Activated T-helper 2 cell treated with anti-CD3 and anti-CD28 coated beads, Interferon-gamma antibody, Interleukin-2, Interleukin-4, amounts not matched to agents 10 μg/mL and 5 μg/mL and 100 μg/mL, durations not matched to agents 14 hours and 24 hours and 36 hours (primary cell): ENCODE results near the gene FANCF. TPM values are rescaled to one million over a fixed set of nuclear protein-coding genes. Genes with fewer than 3 reads are reported as not detected.
"Not testable (repeated sequence)": the region's sequence is repeated elsewhere in the genome, so short reads cannot be mapped to it uniquely, and the experiment has no call there.

Experiments used
- DNase-seq: peaks from one replicate; pipeline ENCODE4 v3.0.0; 2021; ENCODE audit warnings: low spot score
- H3K27ac Mint-ChIP-seq: one replicate; pipeline ENCODE4 v1.8.0; 2021; ENCODE audit warnings: mixed read lengths
- H3K27me3 Mint-ChIP-seq: one replicate; pipeline ENCODE4 v1.8.0; 2021; ENCODE audit warnings: low read depth, mixed read lengths
- H3K36me3 Mint-ChIP-seq: one replicate; pipeline ENCODE4 v1.8.0; 2021; ENCODE audit warnings: low read depth, mixed read lengths
- H3K4me1 Mint-ChIP-seq: one replicate; pipeline ENCODE4 v1.8.0; 2021; ENCODE audit warnings: low read depth, mixed read lengths
- H3K4me3 Mint-ChIP-seq: one replicate; pipeline ENCODE4 v1.8.0; 2021; ENCODE audit warnings: low read depth, mild to moderate bottlenecking, moderate library complexity, mixed read lengths
- H3K9me3 Mint-ChIP-seq: one replicate; pipeline ENCODE4 v1.8.0; 2021; ENCODE audit warnings: mixed read lengths
- intact Hi-C: fragments of 100-400 bp; cut with micrococcal nuclease; formaldehyde crosslinking; loops from one replicate; pipeline ENCODE4 v1.15.1; 2023
- total RNA-seq: library from RNA; stranded (reverse); gene quantifications from 2 replicates; pipeline ENCODE4 v1.2.3, GENCODE V29; 2022

Gene FANCF
- total RNA-seq, 1 donor from 2014 or later: 18.2 TPM

GRCh38 chr11:22656130-22656529 is 30.5 kb upstream of the FANCF start:
- Mint-ChIP-seq H3K27ac (no peak overlapping the region), H3K9me3 (peaks cover 5% of the 10 kb centered on the region), H3K36me3 (no peaks in the 10 kb centered on the region), H3K4me1 (peaks cover 15% of the 10 kb centered on the region), H3K27me3 (peaks cover 9% of the 10 kb centered on the region), H3K4me3 (no peak overlapping the region)
- DNase-seq: no peak
- intact Hi-C loops: no loop called here

GRCh38 chr11:22652346-22652745 is 26.7 kb upstream of the FANCF start:
- H3K36me3 Mint-ChIP-seq, H3K9me3 Mint-ChIP-seq, intact Hi-C loops, DNase-seq, H3K4me3 Mint-ChIP-seq, H3K27me3 Mint-ChIP-seq, H3K27ac Mint-ChIP-seq: not testable (repeated sequence)
- H3K4me1 Mint-ChIP-seq: peaks cover 12% of the 10 kb centered on the region

GRCh38 chr11:22641559-22641958 is 15.9 kb upstream of the FANCF start:
- Mint-ChIP-seq H3K4me1 (peaks cover 1% of the 10 kb centered on the region), H3K27ac (no peak overlapping the region), H3K36me3 (no peaks in the 10 kb centered on the region), H3K9me3 (no peaks in the 10 kb centered on the region), H3K4me3 (no peak overlapping the region), H3K27me3 (no peaks in the 10 kb centered on the region)
- no peak for DNase-seq
- intact Hi-C loops: no loop called here

GRCh38 chr11:22640862-22641261 is 15.2 kb upstream of the FANCF start:
- Mint-ChIP-seq H3K27ac (no peak overlapping the region), H3K4me3 (no peak overlapping the region), H3K4me1 (peaks cover 1% of the 10 kb centered on the region), H3K9me3 (no peaks in the 10 kb centered on the region), H3K27me3 (no peaks in the 10 kb centered on the region), H3K36me3 (no peaks in the 10 kb centered on the region)
- DNase-seq: no peak
- intact Hi-C loops: no loop called here

GRCh38 chr11:22635689-22636088 is 10.1 kb upstream of the FANCF start:
- H3K27ac Mint-ChIP-seq: no peak overlapping the region
- no peaks in the 10 kb centered on the region for H3K27me3 Mint-ChIP-seq
- intact Hi-C loops: loop anchor here (1.0 kb wide), 1 partner anchor 9 kb away; no protein-coding TSS in a partner anchor
- no peak for DNase-seq
- H3K9me3 Mint-ChIP-seq: no peaks in the 10 kb centered on the region
- H3K36me3 Mint-ChIP-seq: no peaks in the 10 kb centered on the region
- H3K4me3 Mint-ChIP-seq: no peak overlapping the region
- peaks cover 1% of the 10 kb centered on the region for H3K4me1 Mint-ChIP-seq

- Mint-ChIP-seq H3K4me3 (no peak overlapping the region), H3K27me3 (no peaks in the 10 kb centered on the region), H3K36me3 (no peaks in the 10 kb centered on the region), H3K4me1 (peaks cover 1% of the 10 kb centered on the region), H3K9me3 (no peaks in the 10 kb centered on the region), H3K27ac (no peak overlapping the region)
- intact Hi-C loops: loop anchor here (1.0 kb wide), 1 partner anchor 9 kb away; no protein-coding TSS in a partner anchor
- no peak for DNase-seq
Measured at GRCh38 chr11:22634897-22635629, 9.4 kb upstream of the FANCF start.

- intact Hi-C loops: no loop called here
- Mint-ChIP-seq H3K27ac (no peak overlapping the region), H3K4me3 (no peak overlapping the region), H3K27me3 (no peaks in the 10 kb centered on the region), H3K9me3 (no peaks in the 10 kb centered on the region), H3K4me1 (peaks cover 1% of the 10 kb centered on the region), H3K36me3 (no peaks in the 10 kb centered on the region)
- DNase-seq: no peak
Measured at GRCh38 chr11:22633354-22633902, 7.8 kb upstream of the FANCF start.

GRCh38 chr11:22627421-22627820 is 1.8 kb upstream of the FANCF start:
- Mint-ChIP-seq H3K4me3 (no peak overlapping the region), H3K9me3 (no peaks in the 10 kb centered on the region), H3K4me1 (peaks cover 19% of the 10 kb centered on the region), H3K27ac (no peak overlapping the region), H3K27me3 (no peaks in the 10 kb centered on the region), H3K36me3 (peaks cover 11% of the 10 kb centered on the region)
- intact Hi-C loops: no loop called here
- no peak for DNase-seq

- intact Hi-C loops: loop anchor here (1.0 kb wide), 1 partner anchor 9 kb away; no protein-coding TSS in a partner anchor
- Mint-ChIP-seq H3K36me3 (peaks cover 12% of the 10 kb centered on the region), H3K27me3 (no peaks in the 10 kb centered on the region), H3K27ac (peak overlapping the region; percentile 98), H3K4me3 (peak overlapping the region; percentile 99), H3K4me1 (peaks cover 22% of the 10 kb centered on the region), H3K9me3 (no peaks in the 10 kb centered on the region)
- DNase-seq: no peak
Measured at GRCh38 chr11:22626573-22627239, 1.1 kb upstream of the FANCF start.

- H3K4me3 Mint-ChIP-seq: peak overlapping the region; percentile 99
- intact Hi-C loops: loop anchor here (1.0 to 2.0 kb wide), 3 partner anchors 42 to 204 kb away; partner anchors contain the start of genes GAS2 and SVIP
- no peaks in the 10 kb centered on the region for H3K27me3 Mint-ChIP-seq
- no peaks in the 10 kb centered on the region for H3K9me3 Mint-ChIP-seq
- H3K4me1 Mint-ChIP-seq: peaks cover 22% of the 10 kb centered on the region
- peak; percentile 51 for DNase-seq
- peak overlapping the region; percentile 98 for H3K27ac Mint-ChIP-seq
- peaks cover 28% of the 10 kb centered on the region for H3K36me3 Mint-ChIP-seq
Measured at GRCh38 chr11:22624742-22625447, 728 bp downstream of the FANCF start.

- Mint-ChIP-seq H3K27me3 (no peaks in the 10 kb centered on the region), H3K36me3 (peaks cover 25% of the 10 kb centered on the region), H3K27ac (no peak overlapping the region), H3K4me3 (no peak overlapping the region), H3K4me1 (peaks cover 4% of the 10 kb centered on the region), H3K9me3 (peaks cover 4% of the 10 kb centered on the region)
- no peak for DNase-seq
- intact Hi-C loops: no loop called here
Measured at GRCh38 chr11:22617868-22618267, 7.8 kb downstream of the FANCF start.

GRCh38 chr11:22603933-22604332 is 21.7 kb downstream of the FANCF start:
- Mint-ChIP-seq H3K36me3 (no peaks in the 10 kb centered on the region), H3K4me3 (no peak overlapping the region), H3K4me1 (no peaks in the 10 kb centered on the region), H3K27ac (no peak overlapping the region), H3K9me3 (no peaks in the 10 kb centered on the region), H3K27me3 (no peaks in the 10 kb centered on the region)
- intact Hi-C loops: no loop called here
- no peak for DNase-seq
